GM18502 (cell line): ENCODE measurements around the gene SERPINB10.

Experiments
- ATAC-seq: cut with Tn5 transposase; IDR thresholded peaks from one replicate; pipeline ENCODE4 v1.9.1; 2021; ENCODE audit warnings: mild to moderate bottlenecking; ENCODE audit not compliant: unreplicated experiment, poor library complexity

Gene SERPINB10

GRCh38 chr18:63979409-63979920 lies 71.7 kb downstream of the SERPINB10 start:
- peak; percentile 75 for ATAC-seq

- ATAC-seq, result no peak
These were observed 72.3 kb downstream of the SERPINB10 start for GRCh38 chr18:63980027-63980426.

GRCh38 chr18:63980896-63981460 lies 73.2 kb downstream of the SERPINB10 start:
- no peak for ATAC-seq

- ATAC-seq, result no peak
These were observed 74.0 kb downstream of the SERPINB10 start for GRCh38 chr18:63981719-63982118.

GRCh38 chr18:63982361-63982760 lies 74.6 kb downstream of the SERPINB10 start:
- no peak for ATAC-seq
